Measurements from ENCODE around the gene LARP4B. TPM values are rescaled to one million over a fixed set of nuclear protein-coding genes. Genes with fewer than 3 reads are reported as not detected.

The LARP4B gene
- total and polyA plus RNA-seq, 2 donors (not counting 3 experiments of a cell fraction or from before 2014, with no cell fraction given) = 27.4 to 101 TPM

- ChIA-PET CTCF (no interaction called here), POLR2A (no interaction called here)
- Histone ChIP-seq H2AFZ (ENCODE audit: low read depth, low read length) (no peak overlapping the region), H3K4me1 (ENCODE audit: control insufficient read depth, extremely low read depth, insufficient read depth, low read length) (no peaks in the 10 kb centered on the region), H3K4me3 (replicated peaks in 1 of 3; ENCODE audit: insufficient read depth in 1 of 3, low read depth in 1 of 3, low read length in 3 of 3) (no peak overlapping the region), H3K4me2 (ENCODE audit: insufficient read depth, low read length) (no peak overlapping the region), H3K9ac (replicated peaks; ENCODE audit: extremely low read depth, insufficient read depth, low read length) (no peak overlapping the region), H3K9me3 (replicated peaks; ENCODE audit: control insufficient read depth, insufficient read depth, low read length) (no peaks in the 10 kb centered on the region), H3K9me1 (replicated peaks; ENCODE audit: control insufficient read depth, extremely low read depth, insufficient read depth, low read length) (no peaks in the 10 kb centered on the region), H3K36me3 (ENCODE audit: control insufficient read depth in 2 of 2, extremely low read depth in 1 of 2, insufficient read depth in 2 of 2, low read length in 2 of 2) (no peaks in the 10 kb centered on the region), H3K27ac (ENCODE audit: insufficient read depth, low read depth, low read length) (no peak overlapping the region), H4K20me1 (replicated peaks; ENCODE audit: control insufficient read depth, extremely low read depth, insufficient read depth, low read length) (no peaks in the 10 kb centered on the region), H3K79me2 (ENCODE audit: control insufficient read depth, insufficient read depth, low read length) (no peaks in the 10 kb centered on the region), H3K27me3 (ENCODE audit: control insufficient read depth in 2 of 2, insufficient read depth in 2 of 2, low read length in 2 of 2) (peaks cover 2 to 3% of the 10 kb centered on the region in 2 experiments)
- intact Hi-C loops (cut with micrococcal nuclease) = no loop called here
- FAIRE-seq (no peak), DNase-seq (ENCODE audit: low read depth, low spot score) (no peak)
- TF ChIP-seq EZH2 (IDR thresholded peaks at IDR 0.05; ENCODE audit: borderline replicate concordance, low read depth, low read length, severe bottlenecking) (no peak), CTCF (IDR thresholded peaks at IDR 0.05; ENCODE audit: extremely low read depth in 1 of 2, insufficient read depth in 1 of 2, low read depth in 1 of 2, low read length in 2 of 2) (no peak), MYC (IDR thresholded peaks at IDR 0.05; ENCODE audit: low read depth, low read length) (no peak), MAX (IDR thresholded peaks at IDR 0.05; ENCODE audit: insufficient read depth, insufficient read length) (no peak), POLR2AphosphoS5 (IDR thresholded peaks at IDR 0.05; ENCODE audit: insufficient read depth, low read depth, low read length) (no peak)
- BruUV-seq (replicated peaks) = no TSS peak
- dilution Hi-C loops (cut with MboI; ENCODE audit: extremely low pct_ligation_motif_present, low sequenced_read_pairs) = no loop called here
Measured at GRCh38 chr10:767211-767610, 164.3 kb downstream of the LARP4B start.

- no TSS peak for BruUV-seq (replicated peaks)
- no peaks in the 10 kb centered on the region for H4K20me1 ChIP-seq (replicated peaks; ENCODE audit: control insufficient read depth, extremely low read depth, insufficient read depth, low read length)
Measured at GRCh38 chr10:761376-761775, 170.1 kb downstream of the LARP4B start.

More at GRCh38 chr10:761376-761775, 170.1 kb downstream of the LARP4B start:
- Histone ChIP-seq H3K9me3 (replicated peaks; ENCODE audit: control insufficient read depth, insufficient read depth, low read length) (no peaks in the 10 kb centered on the region), H3K9me1 (replicated peaks; ENCODE audit: control insufficient read depth, extremely low read depth, insufficient read depth, low read length) (no peaks in the 10 kb centered on the region), H3K27me3 (ENCODE audit: control insufficient read depth in 2 of 2, insufficient read depth in 2 of 2, low read length in 2 of 2) (peaks cover 0 to 14% of the 10 kb centered on the region in 2 experiments), H3K79me2 (ENCODE audit: control insufficient read depth, insufficient read depth, low read length) (no peaks in the 10 kb centered on the region), H2AFZ (ENCODE audit: low read depth, low read length) (no peak overlapping the region), H3K4me3 (replicated peaks in 1 of 3; ENCODE audit: insufficient read depth in 1 of 3, low read depth in 1 of 3, low read length in 3 of 3) (no peak overlapping the region), H3K9ac (replicated peaks; ENCODE audit: extremely low read depth, insufficient read depth, low read length) (no peak overlapping the region), H3K27ac (ENCODE audit: insufficient read depth, low read depth, low read length) (no peak overlapping the region), H3K36me3 (ENCODE audit: control insufficient read depth in 2 of 2, extremely low read depth in 1 of 2, insufficient read depth in 2 of 2, low read length in 2 of 2) (no peaks in the 10 kb centered on the region), H3K4me1 (ENCODE audit: control insufficient read depth, extremely low read depth, insufficient read depth, low read length) (no peaks in the 10 kb centered on the region), H3K4me2 (ENCODE audit: insufficient read depth, low read length) (no peak overlapping the region)
- TF ChIP-seq JUN (IDR thresholded peaks at IDR 0.05; ENCODE audit: borderline replicate concordance, insufficient read depth, insufficient read length, low read depth) (no peak), EZH2 (IDR thresholded peaks at IDR 0.05; ENCODE audit: borderline replicate concordance, low read depth, low read length, severe bottlenecking) (no peak), POLR2AphosphoS5 (IDR thresholded peaks at IDR 0.05; ENCODE audit: insufficient read depth, low read depth, low read length) (no peak), CTCF (IDR thresholded peaks at IDR 0.05; ENCODE audit: extremely low read depth in 1 of 2, insufficient read depth in 1 of 2, low read depth in 1 of 2, low read length in 2 of 2) (no peak), POLR2A (IDR thresholded peaks at IDR 0.05; ENCODE audit: low read depth, low read length) (no peak), MYC (IDR thresholded peaks at IDR 0.05; ENCODE audit: low read depth, low read length) (no peak), GATA2 (IDR thresholded peaks at IDR 0.05; ENCODE audit: insufficient read depth, insufficient read length, low read depth, low read length) (no peak), FOS (IDR thresholded peaks at IDR 0.05; ENCODE audit: borderline replicate concordance, insufficient read depth, low read length) (no peak), MAX (IDR thresholded peaks at IDR 0.05; ENCODE audit: insufficient read depth, insufficient read length) (no peak)
- intact Hi-C loops (cut with micrococcal nuclease) (no loop called here), dilution Hi-C loops (cut with MboI; ENCODE audit: extremely low pct_ligation_motif_present, low sequenced_read_pairs) (no loop called here)
- no peak for DNase-seq (ENCODE audit: low read depth, low spot score)
- no peak for FAIRE-seq
- ChIA-PET POLR2A (no interaction called here), CTCF (no interaction called here)

All from endothelial cell of umbilical vein (primary cell).